A549 (cell line): Measurements from ENCODE around the gene SSTR3. TPM values are rescaled to one million over a fixed set of nuclear protein-coding genes. Genes with fewer than 3 reads are reported as not detected.

ENCODE experiments used
- ATAC-seq, 2 experiments: fragments of 200-7000 bp in 1 of 2; fragments of >200 bp in 1 of 2; cut with Nextera tagmentation in 1 of 2; cut with Tn5 transposase in 1 of 2; 3 replicates each; pipeline versions ENCODE4 v1.8.0 to v1.9.1; 2018 to 2020; ENCODE audit warnings: mild to moderate bottlenecking in 1 of 2, moderate library complexity in 1 of 2
- CTCF ChIA-PET: fragments of 300-600 bp; sonication (Branson Sonifier 250); formaldehyde crosslinking; extraction: SDS; loops from one replicate; lab custom pipeline; 2021; ENCODE audit warnings: antibody characterized with exemption, inconsistent platforms; lab: Yijun Ruan, JAX
- POLR2A ChIA-PET: fragments of 350-600 bp; formaldehyde crosslinking; extraction: SDS; loops from one replicate; lab custom pipeline; 2021; ENCODE audit warnings: antibody characterized with exemption, inconsistent platforms; lab: Yijun Ruan, JAX
- DNase-seq, 2 experiments: peaks; one replicate each; pipeline versions ENCODE4 v3.0.0 to v3.0.0-alpha.2; 2011 to 2016; ENCODE audit warnings: low read depth in 1 of 2, low spot score in 1 of 2
- FAIRE-seq: peaks from 2 replicates; lab custom pipeline; 2011; peaks lifted over from hg19 to GRCh38; lab: Jason Lieb, UNC
- H3K27ac ChIP-seq, 2 experiments: fragments of >200 bp; sonication (Bioruptor Twin); formaldehyde crosslinking; 3 replicates each; pipeline ENCODE4 v1.5.1; 2016 to 2017
- H3K4me1 ChIP-seq: fragments of >200 bp; sonication (Bioruptor Twin); formaldehyde crosslinking; 3 replicates; pipeline ENCODE4 v1.6.1; 2016
- H3K4me2 ChIP-seq: fragments of >200 bp; sonication (Bioruptor Twin); formaldehyde crosslinking; 3 replicates; pipeline ENCODE4 v1.6.1; 2016
- H3K4me3 ChIP-seq: fragments of >200 bp; sonication (Bioruptor Twin); formaldehyde crosslinking; 3 replicates; pipeline ENCODE4 v1.5.1; 2016
- H3K9me3 ChIP-seq: fragments of >200 bp; sonication (Bioruptor Twin); formaldehyde crosslinking; 3 replicates; pipeline ENCODE4 v1.6.1; 2016
- CEBPB ChIP-seq, 2 experiments: fragments of >200 bp in 1 of 2; sonication (Bioruptor Twin) in 1 of 2; formaldehyde crosslinking in 1 of 2; IDR thresholded peaks; 2 replicates each; pipeline ENCODE4 v1.6.1; 2012 to 2016
- CTCF ChIP-seq: fragments of >200 bp; sonication (Bioruptor Twin); formaldehyde crosslinking; IDR thresholded peaks from 3 replicates; pipeline ENCODE4 v1.5.1; 2016
- EP300 ChIP-seq, 2 experiments: fragments of >200 bp; sonication (Bioruptor Twin); formaldehyde crosslinking; IDR thresholded peaks; 2 replicates in 1 of 2; 3 replicates in 1 of 2; pipeline ENCODE4 v1.6.1; 2016 to 2017
- HOXB13 ChIP-seq: fragments of 250-450 bp; sonication (Bioruptor Pico); IDR thresholded peaks from 2 replicates; pipeline ENCODE4 v1.5.0; 2020; ENCODE audit warnings: low read depth, mild to moderate bottlenecking, moderate library complexity
- JUN ChIP-seq, 2 experiments: fragments of >200 bp; sonication (Bioruptor Twin); formaldehyde crosslinking; IDR thresholded peaks; 2 replicates in 1 of 2; 3 replicates in 1 of 2; pipeline ENCODE4 v1.6.1; 2016 to 2017
- KDM1A ChIP-seq: fragments of 200-600 bp; sonication (generic); IDR thresholded peaks from 2 replicates; pipeline ENCODE4 v1.6.1; 2016; ENCODE audit warnings: low read depth, mild to moderate bottlenecking
- MYC ChIP-seq: IDR thresholded peaks from 2 replicates; pipeline ENCODE4 v1.6.1; 2012; ENCODE audit warnings: mild to moderate bottlenecking, inconsistent platforms, low read length, improper control_type of control experiment, borderline replicate concordance
- NR3C1 ChIP-seq: fragments of >200 bp; sonication (Bioruptor Twin); formaldehyde crosslinking; IDR thresholded peaks from 3 replicates; pipeline ENCODE4 v1.6.1; 2017
- POLR2A ChIP-seq: IDR thresholded peaks from 2 replicates; pipeline ENCODE4 v1.6.1; 2012; ENCODE audit warnings: mild to moderate bottlenecking, low read length
- RCOR1 ChIP-seq: fragments of 150-350 bp; IDR thresholded peaks from 2 replicates; pipeline ENCODE4 v1.6.1; 2014; ENCODE audit warnings: antibody characterized with exemption, low read length, low read depth
- RNF2 ChIP-seq: fragments of 200-600 bp; sonication (generic); IDR thresholded peaks from 2 replicates; pipeline ENCODE4 v1.6.1; 2016; ENCODE audit warnings: low read depth, mild to moderate bottlenecking, antibody characterized with exemption, moderate library complexity, borderline replicate concordance
- ZC3H11A ChIP-seq: fragments of 450-650 bp; IDR thresholded peaks from 2 replicates; pipeline ENCODE4 v1.6.1; 2014; ENCODE audit warnings: antibody characterized with exemption, mild to moderate bottlenecking
- ZFP36 ChIP-seq: fragments of 450-650 bp; IDR thresholded peaks from 2 replicates; pipeline ENCODE4 v1.6.1; 2014; ENCODE audit warnings: borderline replicate concordance; ENCODE audit not compliant: partially characterized antibody
- WGBS: methylation state at CpG from one replicate; pipeline ENCODE4 v1.1.6; 2017; ENCODE audit errors: missing lambda C conversion rate; 5-methylcytosine and 5-hydroxymethylcytosine counted together
- polyA plus RNA-seq, 4 experiments: library from polyadenylated mRNA; depleted of rRNA in 3 of 4; stranded (reverse); fragments of >200 nt; fragmentation: RNase III in 1 of 4; extraction: RNeasy Plus Mini Kit Qiagen cat#74134 plus additional on column Dnase treatment in 1 of 4; gene quantifications; 2 replicates in 3 of 4; 3 replicates in 1 of 4; pipeline ENCODE4 v1.2.3, GENCODE V29; 2011 to 2017
- TF ChIP-seq, protein P1 (sequence below): fragments of 250-450 bp; sonication (Bioruptor Pico); IDR thresholded peaks from 2 replicates; pipeline ENCODE4 v1.5.0; 2021; ENCODE audit warnings: mild to moderate bottlenecking, moderate library complexity, borderline replicate concordance
- TF ChIP-seq, protein P2 (sequence below): IDR thresholded peaks from 2 replicates; pipeline ENCODE4 v1.6.1; 2012
- TF ChIP-seq, protein P3 (sequence below): fragments of 150-350 bp; IDR thresholded peaks from 2 replicates; pipeline ENCODE4 v1.6.1; 2014; ENCODE audit warnings: low read depth, mild to moderate bottlenecking, low read length
- TF ChIP-seq, protein P4 (sequence below): fragments of 250-450 bp; sonication (Bioruptor Pico); IDR thresholded peaks from 2 replicates; pipeline ENCODE4 v1.5.0; 2020; ENCODE audit warnings: low read depth, mild to moderate bottlenecking, moderate library complexity
- TF ChIP-seq, protein P5 (sequence below): fragments of >200 bp; sonication (Bioruptor Twin); formaldehyde crosslinking; IDR thresholded peaks from 3 replicates; pipeline ENCODE4 v1.6.1; 2016

The SSTR3 gene
- polyA plus RNA-seq, 2 of the 4 experiments (the other 2 are of a cell fraction), result not detected

DNA sequence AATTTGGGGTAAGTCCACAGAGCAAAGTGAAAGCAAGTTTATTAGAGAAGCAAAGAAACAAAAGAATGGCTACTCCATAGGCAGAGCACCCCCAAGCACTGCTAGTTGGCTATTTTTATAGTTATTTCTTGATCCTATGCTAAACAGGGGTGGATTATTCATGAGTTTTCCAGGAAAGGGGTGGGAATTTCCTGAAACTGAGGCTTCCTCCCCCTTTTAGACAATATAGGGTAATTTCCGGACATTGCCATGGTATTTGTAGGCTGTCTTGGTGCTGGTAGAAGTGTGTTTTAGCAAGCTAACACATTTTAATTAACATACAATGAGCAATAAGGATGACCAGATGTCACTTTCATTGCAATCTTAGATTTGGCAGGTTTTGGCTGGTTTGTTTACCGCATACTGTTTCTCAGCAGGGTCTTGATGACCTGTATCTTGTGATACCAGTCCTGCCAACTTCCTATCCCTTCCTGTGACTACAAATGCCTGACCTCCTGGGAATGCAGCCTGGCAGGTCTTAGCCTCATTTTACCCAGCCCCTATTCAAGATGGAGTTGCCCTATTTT lies 23.3 kb downstream of the SSTR3 start (continued):
- TF ChIP-seq, protein P1, sequence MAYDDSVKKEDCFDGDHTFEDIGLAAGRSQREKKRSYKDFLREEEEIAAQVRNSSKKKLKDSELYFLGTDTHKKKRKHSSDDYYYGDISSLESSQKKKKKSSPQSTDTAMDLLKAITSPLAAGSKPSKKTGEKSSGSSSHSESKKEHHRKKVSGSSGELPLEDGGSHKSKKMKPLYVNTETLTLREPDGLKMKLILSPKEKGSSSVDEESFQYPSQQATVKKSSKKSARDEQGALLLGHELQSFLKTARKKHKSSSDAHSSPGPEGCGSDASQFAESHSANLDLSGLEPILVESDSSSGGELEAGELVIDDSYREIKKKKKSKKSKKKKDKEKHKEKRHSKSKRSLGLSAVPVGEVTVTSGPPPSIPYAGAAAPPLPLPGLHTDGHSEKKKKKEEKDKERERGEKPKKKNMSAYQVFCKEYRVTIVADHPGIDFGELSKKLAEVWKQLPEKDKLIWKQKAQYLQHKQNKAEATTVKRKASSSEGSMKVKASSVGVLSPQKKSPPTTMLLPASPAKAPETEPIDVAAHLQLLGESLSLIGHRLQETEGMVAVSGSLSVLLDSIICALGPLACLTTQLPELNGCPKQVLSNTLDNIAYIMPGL (CRISPR knock-in tag), result no peak
- TF ChIP-seq, protein P2, sequence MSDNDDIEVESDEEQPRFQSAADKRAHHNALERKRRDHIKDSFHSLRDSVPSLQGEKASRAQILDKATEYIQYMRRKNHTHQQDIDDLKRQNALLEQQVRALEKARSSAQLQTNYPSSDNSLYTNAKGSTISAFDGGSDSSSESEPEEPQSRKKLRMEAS, result no peak
- TF ChIP-seq MYC (no peak), RNF2 (no peak), HOXB13 (CRISPR knock-in tag) (no peak)
- TF ChIP-seq, protein P3, sequence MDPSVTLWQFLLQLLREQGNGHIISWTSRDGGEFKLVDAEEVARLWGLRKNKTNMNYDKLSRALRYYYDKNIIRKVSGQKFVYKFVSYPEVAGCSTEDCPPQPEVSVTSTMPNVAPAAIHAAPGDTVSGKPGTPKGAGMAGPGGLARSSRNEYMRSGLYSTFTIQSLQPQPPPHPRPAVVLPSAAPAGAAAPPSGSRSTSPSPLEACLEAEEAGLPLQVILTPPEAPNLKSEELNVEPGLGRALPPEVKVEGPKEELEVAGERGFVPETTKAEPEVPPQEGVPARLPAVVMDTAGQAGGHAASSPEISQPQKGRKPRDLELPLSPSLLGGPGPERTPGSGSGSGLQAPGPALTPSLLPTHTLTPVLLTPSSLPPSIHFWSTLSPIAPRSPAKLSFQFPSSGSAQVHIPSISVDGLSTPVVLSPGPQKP, result no peak

DNA sequence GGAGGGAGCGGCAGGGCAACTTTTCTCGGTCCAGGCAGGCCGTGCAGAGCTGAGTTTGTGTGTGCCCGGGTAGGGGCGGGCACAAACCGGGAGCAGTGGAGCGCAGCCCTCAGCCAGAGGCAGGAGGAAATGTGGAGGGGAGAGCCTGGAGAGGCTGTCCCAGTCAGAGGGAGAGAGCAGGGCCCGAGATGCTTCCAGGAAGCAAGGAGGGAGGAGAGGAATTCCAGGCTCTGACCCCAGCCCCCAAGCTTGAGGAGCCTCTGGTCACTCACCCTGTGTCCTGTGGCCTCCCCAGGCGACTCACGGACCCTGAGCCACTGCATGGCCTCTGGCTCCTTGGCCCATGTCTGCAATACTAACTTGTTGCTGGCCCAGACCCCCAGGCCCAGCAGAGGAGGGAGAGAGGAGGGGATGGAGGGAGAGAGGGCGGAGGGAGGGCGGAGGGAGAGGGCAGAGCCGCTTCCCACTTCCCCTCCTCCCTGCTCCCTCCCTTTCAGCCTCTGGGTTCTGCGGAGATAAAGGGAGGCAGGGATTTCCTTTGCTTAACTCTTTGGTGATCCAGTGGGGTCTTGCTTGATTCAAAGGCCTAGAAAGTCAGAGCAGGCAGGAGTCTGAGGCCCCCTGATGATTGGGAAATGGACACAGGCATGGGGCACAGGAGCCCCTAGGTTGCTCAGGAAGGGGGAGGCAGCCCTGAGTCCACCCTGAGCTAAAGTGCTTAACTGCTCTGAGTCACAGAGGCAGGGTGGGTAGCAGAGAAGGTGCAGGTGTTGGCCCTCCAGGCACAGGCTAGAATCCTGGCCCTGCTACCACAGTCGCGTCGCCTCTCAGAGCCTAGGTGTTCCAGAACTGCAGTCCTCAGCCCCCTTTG lies 24.2 kb downstream of the SSTR3 start, which contains the start of gene C1QTNF6:
TSS of gene C1QTNF6 (minus strand) at position 357 of the 871 bp plus-strand sequence. CDS start at position 323, 34 bp downstream.
- ATAC-seq (peak; percentile 69 to 77), FAIRE-seq (no peak), DNase-seq (peak in 1 of 2 experiments; percentile 54)
- Histone ChIP-seq H3K4me1 (peaks cover 82% of the 10 kb centered on the region), H3K27ac (peak within 1 kb of the TSS; percentile 99 to 100), H3K4me3 (peak within 1 kb of the TSS; percentile 60), H3K9me3 (no peaks in the 10 kb centered on the region), H3K4me2 (peak within 1 kb of the TSS; percentile 96)
- ChIA-PET POLR2A (interaction anchor here (1.1 to 2.0 kb wide), 3 partner anchors 10 to 21 kb away, joined by 3 to 9 read pairs (median 9); no protein-coding TSS in a partner anchor), CTCF (interaction anchor here (0.6 to 2.1 kb wide), 5 partner anchors 9 to 21 kb away, joined by 3 to 15 read pairs (median 6); no protein-coding TSS in a partner anchor)
- no peak for TF ChIP-seq EP300 (IDR thresholded peaks at IDR 0.05)
- peak; percentile 18 for TF ChIP-seq POLR2A
- TF ChIP-seq, protein P2, result peak; percentile 16; the same call in 1 of the 2 replicates
- WGBS, result 0% methylated on average over 6 of the region's 17 CpGs

DNA sequence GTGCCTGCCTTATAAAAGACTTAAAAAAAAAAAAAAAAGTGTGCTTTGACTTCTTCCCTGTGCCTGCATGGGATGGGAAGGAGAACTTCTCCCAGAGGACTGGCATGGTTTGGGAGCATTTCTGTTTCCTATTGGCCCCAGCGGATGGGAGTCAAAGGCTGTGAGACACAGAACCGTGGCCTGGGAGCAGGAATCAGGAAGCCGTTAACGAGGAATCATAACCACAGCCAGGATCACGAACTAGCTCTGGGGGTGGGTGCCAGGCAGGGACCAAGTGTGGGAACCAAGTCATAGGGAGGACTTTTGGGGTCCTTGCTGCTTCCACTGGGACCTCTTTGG lies 24.8 kb downstream of the SSTR3 start:
- no peaks in the 10 kb centered on the region for H3K9me3 ChIP-seq
- H3K4me3 ChIP-seq, result peak overlapping the region; percentile 60
- ATAC-seq, result peak; percentile 39 to 52; a peak in 4 of 6 replicates
- FAIRE-seq, result no peak
- DNase-seq, result peak in 1 of 2 experiments; percentile 25
- 4% methylated on average over 5 of the region's 5 CpGs for WGBS
- ChIA-PET POLR2A (interaction anchor here (1.1 to 2.0 kb wide), 3 partner anchors 10 to 21 kb away, joined by 3 to 9 read pairs (median 9); no protein-coding TSS in a partner anchor), CTCF (interaction anchor here (0.6 to 2.1 kb wide), 5 partner anchors 10 to 20 kb away, joined by 3 to 15 read pairs (median 6); no protein-coding TSS in a partner anchor)
- peak overlapping the region; percentile 96 for H3K4me2 ChIP-seq
- H3K4me1 ChIP-seq, result peaks cover 76% of the 10 kb centered on the region
- H3K27ac ChIP-seq, result peak overlapping the region; percentile 99 to 100
- TF ChIP-seq NR3C1, result no peak
- TF ChIP-seq, protein P2, result peak; percentile 19; the same call in 1 of the 2 replicates

DNA sequence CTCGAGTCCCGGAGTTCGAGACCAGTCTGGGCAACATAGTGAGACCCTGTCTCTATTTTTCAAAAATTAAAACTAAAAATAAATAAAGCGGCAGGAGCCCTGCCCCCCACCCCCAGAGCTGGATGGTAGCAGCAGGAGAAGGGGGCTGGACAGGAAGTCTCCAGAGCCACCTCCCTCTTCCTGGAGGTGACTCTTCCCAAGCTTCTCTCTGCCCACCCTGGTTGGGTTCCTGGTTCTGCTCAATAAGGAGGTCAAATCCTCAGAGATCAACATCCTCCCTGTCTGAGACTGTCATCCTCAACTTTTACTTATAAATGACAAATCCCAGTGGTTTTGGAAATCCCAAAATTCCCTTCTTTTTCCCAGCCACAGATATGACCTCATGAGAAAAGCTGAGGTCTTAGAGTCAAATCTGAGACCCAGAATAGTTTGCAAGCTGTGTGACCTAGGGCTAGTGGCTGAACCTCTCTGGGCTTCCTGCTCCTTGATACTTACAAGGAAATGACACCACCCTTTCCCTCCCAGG lies 25.2 kb downstream of the SSTR3 start:
- H3K4me2 ChIP-seq, result peak overlapping the region; percentile 96
- peak overlapping the region; percentile 60 for H3K4me3 ChIP-seq
- no peaks in the 10 kb centered on the region for H3K9me3 ChIP-seq
- WGBS, result 33% methylated on average over 4 of the region's 4 CpGs
- peak overlapping the region; percentile 99 to 100 for H3K27ac ChIP-seq
- peaks cover 71% of the 10 kb centered on the region for H3K4me1 ChIP-seq
- FAIRE-seq, result no peak
- CTCF ChIA-PET, result interaction anchor here (0.6 to 2.1 kb wide), 6 partner anchors 9 to 20 kb away, joined by 3 to 15 read pairs (median 4); no protein-coding TSS in a partner anchor
- peak in 1 of 2 experiments; percentile 36 for DNase-seq
- peak in 1 of 2 experiments; percentile 38; a peak in 3 of 6 replicates for ATAC-seq
- POLR2A ChIA-PET, result interaction anchor here (1.1 to 2.0 kb wide), 3 partner anchors 11 to 20 kb away, joined by 3 to 9 read pairs (median 9); no protein-coding TSS in a partner anchor
- TF ChIP-seq KDM1A (0 out of 2 replicates have a peak, but pooled peaks have one; percentile 52), RCOR1 (no peak), JUN (IDR thresholded peaks at IDR 0.05) (peak; percentile 15 to 63; a peak in 1 of 5 replicates), CTCF (no peak), ZFP36 (peak; percentile 90), CEBPB (IDR thresholded peaks at IDR 0.05) (no peak), ZC3H11A (no peak)
- TF ChIP-seq, protein P4, sequence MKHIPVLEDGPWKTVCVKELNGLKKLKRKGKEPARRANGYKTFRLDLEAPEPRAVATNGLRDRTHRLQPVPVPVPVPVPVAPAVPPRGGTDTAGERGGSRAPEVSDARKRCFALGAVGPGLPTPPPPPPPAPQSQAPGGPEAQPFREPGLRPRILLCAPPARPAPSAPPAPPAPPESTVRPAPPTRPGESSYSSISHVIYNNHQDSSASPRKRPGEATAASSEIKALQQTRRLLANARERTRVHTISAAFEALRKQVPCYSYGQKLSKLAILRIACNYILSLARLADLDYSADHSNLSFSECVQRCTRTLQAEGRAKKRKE (CRISPR knock-in tag), result no peak
- TF ChIP-seq, protein P5, sequence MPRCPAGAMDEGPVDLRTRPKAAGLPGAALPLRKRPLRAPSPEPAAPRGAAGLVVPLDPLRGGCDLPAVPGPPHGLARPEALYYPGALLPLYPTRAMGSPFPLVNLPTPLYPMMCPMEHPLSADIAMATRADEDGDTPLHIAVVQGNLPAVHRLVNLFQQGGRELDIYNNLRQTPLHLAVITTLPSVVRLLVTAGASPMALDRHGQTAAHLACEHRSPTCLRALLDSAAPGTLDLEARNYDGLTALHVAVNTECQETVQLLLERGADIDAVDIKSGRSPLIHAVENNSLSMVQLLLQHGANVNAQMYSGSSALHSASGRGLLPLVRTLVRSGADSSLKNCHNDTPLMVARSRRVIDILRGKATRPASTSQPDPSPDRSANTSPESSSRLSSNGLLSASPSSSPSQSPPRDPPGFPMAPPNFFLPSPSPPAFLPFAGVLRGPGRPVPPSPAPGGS, result 0 out of 3 replicates have a peak, but pooled peaks have one; percentile 8
